Esophagus muscularis mucosa (tissue), 4 donors: ENCODE results near the gene TMEM121B. TPM values are rescaled to one million over a fixed set of nuclear protein-coding genes. Genes with fewer than 3 reads are reported as not detected.

Source experiments
- DNase-seq: peaks from one replicate; pipeline ENCODE4 v3.0.0-alpha.2; 2017; ENCODE audit errors: extremely low spot score
- H3K27ac ChIP-seq, 4 donors: fragments of 200-600 bp; sonication (generic); replicated peaks in 1 of 4; 1 replicate in 3 of 4; 2 replicates in 1 of 4; pipeline ENCODE4 v1.5.1; 2016 to 2019; ENCODE audit warnings: mild to moderate bottlenecking in 1 of 4
- H3K27me3 ChIP-seq, 4 donors: fragments of 200-600 bp; sonication (generic); one replicate each; pipeline versions ENCODE4 v1.5.1 to v1.6.0; 2016 to 2019
- H3K36me3 ChIP-seq, 4 donors: fragments of 200-600 bp; sonication (generic); one replicate each; pipeline ENCODE4 v1.5.1; 2016 to 2019
- H3K4me1 ChIP-seq, 4 donors: fragments of 200-600 bp; sonication (generic); one replicate each; pipeline ENCODE4 v1.5.1; 2016 to 2019
- H3K4me3 ChIP-seq, 4 donors: fragments of 200-600 bp; sonication (generic); 1 replicate in 2 of 4; 2 replicates in 2 of 4; pipeline ENCODE4 v1.5.1; 2016 to 2019; ENCODE audit warnings: mild to moderate bottlenecking in 4 of 4, moderate library complexity in 1 of 4
- H3K9me3 ChIP-seq, 4 donors: fragments of 200-600 bp; sonication (generic); 1 replicate in 3 of 4; 2 replicates in 1 of 4; pipeline ENCODE4 v1.5.1; 2016 to 2019
- EP300 ChIP-seq: sonication (generic); formaldehyde crosslinking; IDR thresholded peaks from one replicate; pipeline ENCODE4 v1.6.1; 2017; ENCODE audit warnings: antibody characterized with exemption
- POLR2A ChIP-seq: fragments of 450-650 bp; IDR thresholded peaks from one replicate; pipeline ENCODE4 v1.6.1; 2017; ENCODE audit warnings: antibody characterized with exemption, moderate library complexity, mild to moderate bottlenecking, low read depth
- POLR2AphosphoS5 ChIP-seq, 2 donors: sonication (generic); formaldehyde crosslinking; IDR thresholded peaks; one replicate each; pipeline ENCODE4 v1.6.1; 2017; ENCODE audit warnings: antibody characterized with exemption in 2 of 2
- WGBS: methylation state at CpG from one replicate; pipeline ENCODE4 v1.1.5; 2018; 5-methylcytosine and 5-hydroxymethylcytosine counted together
- intact Hi-C: fragments of 100-400 bp; cut with DNase I; formaldehyde crosslinking; loops from one replicate; pipeline ENCODE4 v1.15.1; 2023
- total RNA-seq, 4 donors: library from RNA; depleted of rRNA; stranded (reverse); fragments of >200 nt; gene quantifications; one replicate each; pipeline versions ENCODE4 v1.1.0 to v1.2.1, GENCODE V29; 2016
- TF ChIP-seq, protein P1 (sequence below), 3 experiments: fragments of 200-600 bp in 2 of 3; fragments of 450-650 bp in 1 of 3; sonication (generic) in 2 of 3; IDR thresholded peaks; one replicate each; pipeline ENCODE4 v1.5.1; 2017 to 2019; ENCODE audit warnings: antibody characterized with exemption in 3 of 3, mild to moderate bottlenecking in 2 of 3, moderate library complexity in 1 of 3

TMEM121B gene
- total RNA-seq, 4 donors from 2014 or later: 0.32 to 0.50 (median 0.41) TPM

DNA sequence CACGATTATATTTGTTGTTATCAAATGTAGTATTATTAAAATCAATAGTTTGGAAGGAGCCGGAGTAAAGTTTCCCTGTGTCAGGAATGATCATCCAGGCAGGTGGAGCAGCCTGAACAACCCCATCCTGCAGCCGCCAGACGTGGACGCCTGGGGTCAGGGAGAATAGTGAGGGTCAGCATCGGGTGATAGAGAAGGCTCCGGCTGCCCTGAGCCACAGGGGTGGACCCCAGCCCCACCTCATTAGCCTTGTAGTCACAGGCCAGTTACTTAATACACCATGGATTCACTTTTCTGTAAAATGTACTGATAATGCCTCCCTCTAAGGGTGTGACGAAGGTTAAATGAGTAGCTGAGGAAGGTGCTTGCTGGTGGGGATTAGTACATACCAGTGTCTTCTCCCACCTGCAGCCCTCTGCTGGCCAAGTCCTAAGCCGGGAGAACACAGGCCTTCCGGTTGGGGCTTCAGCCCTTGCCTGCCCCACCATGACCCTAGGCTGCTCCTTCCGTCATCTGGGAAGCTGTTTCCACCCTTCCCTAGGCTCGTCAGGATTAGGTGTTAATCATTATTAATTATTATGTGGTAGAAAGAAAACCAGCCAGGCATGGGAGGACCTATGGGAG is 14.9 kb downstream of the TMEM121B start:
- Histone ChIP-seq H3K4me3 (no peak overlapping the region), H3K27ac (no peak overlapping the region), H3K9me3 (no peaks in the 10 kb centered on the region), H3K36me3 (peaks cover 25 to 85% (median 80%) of the 10 kb centered on the region in 4 donors), H3K27me3 (no peaks in the 10 kb centered on the region), H3K4me1 (peaks cover 0 to 4% (median 0%) of the 10 kb centered on the region in 4 donors)
- TF ChIP-seq, protein P1, sequence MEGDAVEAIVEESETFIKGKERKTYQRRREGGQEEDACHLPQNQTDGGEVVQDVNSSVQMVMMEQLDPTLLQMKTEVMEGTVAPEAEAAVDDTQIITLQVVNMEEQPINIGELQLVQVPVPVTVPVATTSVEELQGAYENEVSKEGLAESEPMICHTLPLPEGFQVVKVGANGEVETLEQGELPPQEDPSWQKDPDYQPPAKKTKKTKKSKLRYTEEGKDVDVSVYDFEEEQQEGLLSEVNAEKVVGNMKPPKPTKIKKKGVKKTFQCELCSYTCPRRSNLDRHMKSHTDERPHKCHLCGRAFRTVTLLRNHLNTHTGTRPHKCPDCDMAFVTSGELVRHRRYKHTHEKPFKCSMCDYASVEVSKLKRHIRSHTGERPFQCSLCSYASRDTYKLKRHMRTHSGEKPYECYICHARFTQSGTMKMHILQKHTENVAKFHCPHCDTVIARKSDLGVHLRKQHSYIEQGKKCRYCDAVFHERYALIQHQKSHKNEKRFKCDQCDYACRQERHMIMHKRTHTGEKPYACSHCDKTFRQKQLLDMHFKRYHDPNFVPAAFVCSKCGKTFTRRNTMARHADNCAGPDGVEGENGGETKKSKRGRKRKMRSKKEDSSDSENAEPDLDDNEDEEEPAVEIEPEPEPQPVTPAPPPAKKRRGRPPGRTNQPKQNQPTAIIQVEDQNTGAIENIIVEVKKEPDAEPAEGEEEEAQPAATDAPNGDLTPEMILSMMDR (IDR thresholded peaks at IDR 0.05): no peak
- TF ChIP-seq POLR2A (no peak), EP300 (no peak), POLR2AphosphoS5 (IDR thresholded peaks at IDR 0.05) (no peak)
- WGBS: 75% methylated on average over 12 of the region's 12 CpGs
- intact Hi-C loops: no loop called here
- DNase-seq: no peak

- H3K9me3 ChIP-seq: no peaks in the 10 kb centered on the region
- 82% methylated on average over 18 of the region's 22 CpGs for WGBS
- H3K4me3 ChIP-seq: no peak overlapping the region
- no peak for DNase-seq
- H3K4me1 ChIP-seq: peaks cover 0 to 4% (median 0%) of the 10 kb centered on the region in 4 donors
- H3K36me3 ChIP-seq: peaks cover 30 to 93% (median 88%) of the 10 kb centered on the region in 4 donors
- intact Hi-C loops: no loop called here
- H3K27ac ChIP-seq: no peak overlapping the region
- TF ChIP-seq EP300 (no peak), POLR2A (no peak), POLR2AphosphoS5 (IDR thresholded peaks at IDR 0.05) (no peak)
- TF ChIP-seq, protein P1 (IDR thresholded peaks at IDR 0.05): no peak
- no peaks in the 10 kb centered on the region for H3K27me3 ChIP-seq
Measured at GRCh38 chr22:17105143-17106129, 15.7 kb downstream of the TMEM121B start.

- no peak for DNase-seq
- no peaks in the 10 kb centered on the region for H3K27me3 ChIP-seq
- peaks cover 0 to 4% (median 0%) of the 10 kb centered on the region in 4 donors for H3K4me1 ChIP-seq
- TF ChIP-seq, protein P1 (IDR thresholded peaks at IDR 0.05): no peak
- TF ChIP-seq EP300 (no peak), POLR2AphosphoS5 (IDR thresholded peaks at IDR 0.05) (no peak), POLR2A (no peak)
- WGBS: 91% methylated on average over 7 of the region's 14 CpGs
- intact Hi-C loops: no loop called here
- H3K36me3 ChIP-seq: peaks cover 30 to 96% (median 90%) of the 10 kb centered on the region in 4 donors
- H3K9me3 ChIP-seq: no peaks in the 10 kb centered on the region
- H3K27ac ChIP-seq: no peak overlapping the region
- H3K4me3 ChIP-seq: no peak overlapping the region
Measured at GRCh38 chr22:17104336-17104935, 16.7 kb downstream of the TMEM121B start.

GRCh38 chr22:17103351-17103750 is 17.8 kb downstream of the TMEM121B start:
- Histone ChIP-seq H3K27me3 (no peaks in the 10 kb centered on the region), H3K36me3 (peaks cover 36 to 96% (median 90%) of the 10 kb centered on the region in 4 donors), H3K27ac (no peak overlapping the region), H3K4me1 (peaks cover 0 to 4% (median 0%) of the 10 kb centered on the region in 4 donors), H3K4me3 (no peak overlapping the region), H3K9me3 (no peaks in the 10 kb centered on the region)
- no peak for TF ChIP-seq POLR2AphosphoS5 (IDR thresholded peaks at IDR 0.05)
- TF ChIP-seq POLR2A: no peak
- TF ChIP-seq, protein P1 (IDR thresholded peaks at IDR 0.05): no peak
- TF ChIP-seq EP300: no peak
- intact Hi-C loops: no loop called here
- 92% methylated on average over 9 of the region's 9 CpGs for WGBS
- DNase-seq: no peak
